GM12878 (cell line): ENCODE measurements around the gene COL2A1. TPM values are rescaled to one million over a fixed set of nuclear protein-coding genes. Genes with fewer than 3 reads are reported as not detected.

ENCODE experiments used
- ATAC-seq: fragments of 200-7000 bp; cut with Tn5 transposase; 3 replicates; pipeline ENCODE4 v1.9.1; 2020; ENCODE audit warnings: mild to moderate bottlenecking, moderate library complexity
- BruUV-seq: library from RNA; stranded (reverse); fragments of 400-500 nt; replicated peaks from 2 replicates; lab custom pipeline; 2021; lab: Mats Ljungman, UMichigan
- CTCF ChIA-PET: fragments of 300-600 bp; sonication (Branson Sonifier 250); formaldehyde crosslinking; extraction: SDS; loops from one replicate; lab custom pipeline; 2021; ENCODE audit warnings: inconsistent platforms; lab: Yijun Ruan, JAX
- POLR2A ChIA-PET: fragments of 350-600 bp; formaldehyde crosslinking; extraction: SDS; loops from one replicate; lab custom pipeline; 2021; ENCODE audit warnings: inconsistent platforms; lab: Charles Lee
- RAD21 ChIA-PET: fragments of 300-600 bp; sonication (Branson Sonifier 250); formaldehyde crosslinking; loops from one replicate; lab custom pipeline; 2023; ENCODE audit warnings: antibody characterized with exemption; ENCODE audit not compliant: unreplicated experiment; lab: Charles Lee
- SMC1A ChIA-PET: fragments of 300-600 bp; sonication (Branson Sonifier 250); formaldehyde crosslinking; loops from one replicate; lab custom pipeline; 2023; ENCODE audit not compliant: unreplicated experiment, uncharacterized antibody; lab: Charles Lee
- DNase-seq: peaks from one replicate; pipeline ENCODE4 v3.0.0-alpha.2; 2011; ENCODE audit warnings: low read depth, low spot score
- FAIRE-seq: peaks from 3 replicates; lab custom pipeline; 2011; peaks lifted over from hg19 to GRCh38; lab: Jason Lieb, UNC
- H2AFZ ChIP-seq: 2 replicates; pipeline ENCODE4 v1.6.0; 2011; ENCODE audit warnings: low read depth, low read length, control low read depth; ENCODE audit not compliant: control insufficient read depth
- H3K27ac ChIP-seq: 2 replicates; pipeline ENCODE4 v1.5.1; 2011; ENCODE audit warnings: control low read depth; ENCODE audit not compliant: control insufficient read depth, insufficient read depth
- H3K27me3 ChIP-seq, 2 experiments: replicated peaks in 1 of 2; 2 replicates each; pipeline versions ENCODE4 v1.6.0 to v1.6.1; 2011; ENCODE audit warnings: low read length in 1 of 2; ENCODE audit not compliant: control insufficient read depth in 2 of 2, insufficient read depth in 2 of 2
- H3K36me3 ChIP-seq, 2 experiments: 2 replicates each; pipeline ENCODE4 v1.5.1; 2011; ENCODE audit warnings: low read length in 1 of 2; ENCODE audit not compliant: control insufficient read depth in 2 of 2, insufficient read depth in 2 of 2
- H3K4me1 ChIP-seq: 2 replicates; pipeline ENCODE4 v1.6.1; 2011; ENCODE audit warnings: mild to moderate bottlenecking, low read length, moderate library complexity, mixed read lengths; ENCODE audit not compliant: control insufficient read depth, insufficient read depth
- H3K4me2 ChIP-seq: 2 replicates; pipeline ENCODE4 v1.6.0; 2011; ENCODE audit warnings: control low read depth; ENCODE audit not compliant: control insufficient read depth, insufficient read depth
- H3K4me3 ChIP-seq: fragments of 200-600 bp; sonication (generic); 2 replicates; pipeline ENCODE4 v1.5.1; 2016
- H3K79me2 ChIP-seq: 2 replicates; pipeline ENCODE4 v1.6.0; 2011; ENCODE audit warnings: low read length; ENCODE audit not compliant: control insufficient read depth, insufficient read depth
- H3K9ac ChIP-seq: 2 replicates; pipeline ENCODE4 v1.8.0; 2011; ENCODE audit warnings: low read length, control low read depth, mixed read lengths; ENCODE audit not compliant: control insufficient read depth, insufficient read depth
- H3K9me3 ChIP-seq: replicated peaks from 3 replicates; pipeline ENCODE4 v1.5.1; 2011; ENCODE audit warnings: mild to moderate bottlenecking, low read length; ENCODE audit not compliant: control insufficient read depth, insufficient read depth
- H4K20me1 ChIP-seq: 2 replicates; pipeline ENCODE4 v1.6.0; 2011; ENCODE audit not compliant: control insufficient read depth, insufficient read depth
- BCL11A ChIP-seq: IDR thresholded peaks from 2 replicates; pipeline ENCODE4 v1.6.1; 2011; ENCODE audit warnings: low read depth, low read length
- BHLHE40 ChIP-seq, 2 experiments: fragments of 450-650 bp in 1 of 2; IDR thresholded peaks; 2 replicates each; pipeline ENCODE4 v1.6.1; 2011 to 2017; ENCODE audit warnings: low read depth in 2 of 2, borderline replicate concordance in 1 of 2, improper control_type of control experiment in 1 of 2, low read length in 1 of 2, mild to moderate bottlenecking in 1 of 2
- FOXK2 ChIP-seq: fragments of 450-650 bp; IDR thresholded peaks from 2 replicates; pipeline ENCODE4 v1.6.1; 2017; ENCODE audit warnings: mild to moderate bottlenecking, moderate library complexity
- GATAD2B ChIP-seq: fragments of 450-650 bp; conservative IDR thresholded peaks from 2 replicates; pipeline ENCODE4 v1.6.1; 2017; ENCODE audit warnings: low read depth, mild to moderate bottlenecking, moderate library complexity
- KDM1A ChIP-seq: fragments of 200-600 bp; sonication (generic); IDR thresholded peaks from 2 replicates; pipeline ENCODE4 v1.6.1; 2016; ENCODE audit warnings: borderline replicate concordance
- MXI1 ChIP-seq: fragments of 150-350 bp; IDR thresholded peaks from 2 replicates; pipeline ENCODE4 v1.6.1; 2011; ENCODE audit warnings: low read depth, mild to moderate bottlenecking, inconsistent platforms, low read length, improper control_type of control experiment
- MYB ChIP-seq: fragments of 150-350 bp; IDR thresholded peaks from 2 replicates; pipeline ENCODE4 v1.6.1; 2014; ENCODE audit warnings: mild to moderate bottlenecking, low read depth, low read length, borderline replicate concordance
- RB1 ChIP-seq: fragments of 450-650 bp; formaldehyde crosslinking; IDR thresholded peaks from 2 replicates; pipeline ENCODE4 v1.6.1; 2017; ENCODE audit warnings: mild to moderate bottlenecking, borderline replicate concordance
- SPI1 ChIP-seq: IDR thresholded peaks from 2 replicates; pipeline ENCODE4 v1.6.1; 2011; ENCODE audit warnings: low read depth, mild to moderate bottlenecking, low read length, moderate library complexity, borderline replicate concordance; ENCODE audit not compliant: insufficient read depth
- SREBF1 ChIP-seq: IDR thresholded peaks from 2 replicates; pipeline ENCODE4 v1.6.1; 2012; ENCODE audit warnings: mild to moderate bottlenecking, low read length
- WGBS: methylation state at CpG from one replicate; pipeline ENCODE4 v1.1.6; 2016; ENCODE audit warnings: low lambda C conversion rate; ENCODE audit not compliant: insufficient replicate concordance, insufficient coverage; ENCODE audit errors: missing lambda C conversion rate; 5-methylcytosine and 5-hydroxymethylcytosine counted together
- in situ Hi-C: fragments of 300-500 bp; cut with MboI; formaldehyde crosslinking; loops from 9 replicates; pipeline ENCODE4 v1.14.3; 2018; ENCODE audit warnings: mixed read lengths
- intact Hi-C: fragments of 100-400 bp; cut with micrococcal nuclease; formaldehyde crosslinking; loops from one replicate; pipeline ENCODE4 v1.14.2; 2022; ENCODE audit not compliant: unreplicated experiment
- polyA plus RNA-seq, 11 experiments: library from polyadenylated mRNA; depleted of rRNA in 4 of 11; unstranded in 6 of 11; stranded (reverse) in 5 of 11; fragments of >200 nt; fragmentation: Nextera tagmentation in 4 of 11; fragmentation: Illumina TruSeq in 1 of 11; extraction: Ambion mirVana in 4 of 11; extraction: Trizol in 1 of 11; gene quantifications; 1 replicate in 1 of 11; 2 replicates in 10 of 11; pipeline versions ENCODE4 v1.2.1 to v1.2.3, GENCODE V29; 2011 to 2016; ENCODE audit warnings: inconsistent platforms in 2 of 11, missing spikeins in 2 of 11, low read depth in 1 of 11
- total RNA-seq, 4 experiments: library from RNA; depleted of rRNA in 3 of 4; stranded (reverse); fragments of >200 nt in 3 of 4; fragmentation: Illumina TruSeq in 1 of 4; extraction: Trizol in 1 of 4; gene quantifications; 2 replicates each; pipeline versions ENCODE4 v1.2.1 to v1.2.3, GENCODE V29; 2013 to 2021
- TF ChIP-seq, protein P1 (sequence below): fragments of 450-650 bp; IDR thresholded peaks from 2 replicates; pipeline ENCODE4 v1.6.1; 2016; ENCODE audit warnings: mild to moderate bottlenecking, moderate library complexity, borderline replicate concordance

COL2A1 gene
- total and polyA plus RNA-seq, 10 of the 15 experiments (the other 5 are each of a cell fraction or from before 2014, with no cell fraction given): 0.06 to 0.67 (median 0.19) TPM; not detected in 1

DNA sequence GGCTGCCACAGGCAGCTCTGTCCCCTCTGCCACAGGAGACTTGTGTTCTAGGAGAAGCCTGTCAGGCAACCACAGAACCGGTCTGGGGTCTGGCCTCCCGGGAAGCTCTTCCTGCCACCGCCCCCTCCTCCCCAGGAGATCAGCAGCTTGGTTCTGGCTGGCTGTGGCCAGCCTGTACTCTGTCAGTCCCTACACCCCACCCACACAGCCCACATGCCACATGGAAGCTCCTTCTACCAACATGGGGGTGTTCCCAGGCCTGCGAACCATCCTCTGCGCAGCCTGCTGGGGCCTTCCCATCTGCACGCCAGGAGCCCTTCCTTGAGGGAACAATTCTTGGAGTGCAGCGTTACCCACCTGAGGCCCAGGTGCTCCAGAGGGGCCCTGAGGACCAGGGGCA is 24.1 kb downstream of the COL2A1 start:
- RAD21 ChIA-PET: no interaction called here
- no TSS peak for BruUV-seq
- CTCF ChIA-PET: interaction anchor here (1.3 kb wide), 1 partner anchor 15 kb away, joined by 6 read pairs; no protein-coding TSS in a partner anchor
- ATAC-seq: no peak
- H3K9ac ChIP-seq: no peak overlapping the region
- no peak overlapping the region for H2AFZ ChIP-seq
- POLR2A ChIA-PET: no interaction called here
- intact Hi-C loops: no loop called here
- H3K9me3 ChIP-seq: no peaks in the 10 kb centered on the region
- no peak overlapping the region for H3K4me3 ChIP-seq
- no peaks in the 10 kb centered on the region; the same call in 1 of the 2 replicates for H4K20me1 ChIP-seq
- SMC1A ChIA-PET: no interaction called here
- TF ChIP-seq MXI1 (no peak), SREBF1 (no peak), BCL11A (no peak), RB1 (no peak), BHLHE40 (IDR thresholded peaks at IDR 0.05; ENCODE audit: borderline replicate concordance in 1 of 2, low read depth in 2 of 2, low read length in 1 of 2) (no peak)
- TF ChIP-seq, all 136 proteins: peak for 0
- Histone ChIP-seq H3K36me3 (no peaks in the 10 kb centered on the region), H3K4me2 (no peak overlapping the region), H3K27ac (no peak overlapping the region), H3K27me3 (no peaks in the 10 kb centered on the region; a peak in 2 of 4 replicates), H3K79me2 (no peaks in the 10 kb centered on the region), H3K4me1 (no peaks in the 10 kb centered on the region)
- DNase-seq: no peak
- in situ Hi-C loops: no loop called here
- 57% methylated on average over 7 of the region's 7 CpGs for WGBS
- no peak for FAIRE-seq

DNA sequence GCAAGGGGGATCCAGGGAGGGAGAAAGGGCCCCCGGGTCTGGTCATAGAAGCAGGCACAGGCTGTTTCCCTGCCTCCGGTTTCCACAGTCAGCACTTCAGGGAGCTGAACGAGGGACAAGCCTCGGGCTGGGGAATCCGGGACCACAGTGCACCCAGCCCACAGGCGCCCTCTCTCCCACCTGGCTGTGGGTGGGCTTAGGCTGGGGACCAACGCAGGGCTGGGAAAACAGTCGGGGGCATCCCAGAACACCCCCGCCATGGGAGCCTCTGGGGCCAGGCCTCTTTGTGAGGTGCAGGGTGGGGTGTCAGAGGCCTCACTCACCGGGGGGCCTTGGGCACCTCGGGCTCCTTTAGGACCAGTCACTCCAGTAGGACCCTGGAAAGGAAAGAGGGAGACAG is 24.6 kb downstream of the COL2A1 start:
- Histone ChIP-seq H3K4me2 (no peak overlapping the region), H3K27ac (no peak overlapping the region), H3K79me2 (no peaks in the 10 kb centered on the region), H3K36me3 (no peaks in the 10 kb centered on the region), H3K9ac (no peak overlapping the region), H4K20me1 (no peaks in the 10 kb centered on the region; the same call in 1 of the 2 replicates), H3K4me3 (no peak overlapping the region), H3K27me3 (no peaks in the 10 kb centered on the region; a peak in 2 of 4 replicates), H3K9me3 (no peaks in the 10 kb centered on the region), H2AFZ (no peak overlapping the region), H3K4me1 (no peaks in the 10 kb centered on the region)
- in situ Hi-C loops (no loop called here), intact Hi-C loops (no loop called here)
- ATAC-seq: no peak
- ChIA-PET POLR2A (no interaction called here), SMC1A (no interaction called here), CTCF (interaction anchor here (1.3 kb wide), 2 partner anchors 14 to 210 kb away, joined by 3 to 6 read pairs; no protein-coding TSS in a partner anchor), RAD21 (no interaction called here)
- no peak for DNase-seq
- no peak for FAIRE-seq
- WGBS: 43% methylated on average over 11 of the region's 11 CpGs
- BruUV-seq: no TSS peak
- no peak for TF ChIP-seq FOXK2
- no peak for TF ChIP-seq SPI1
- TF ChIP-seq GATAD2B: no peak
- TF ChIP-seq MYB: no peak
- no peak for TF ChIP-seq KDM1A
- TF ChIP-seq, protein P1, sequence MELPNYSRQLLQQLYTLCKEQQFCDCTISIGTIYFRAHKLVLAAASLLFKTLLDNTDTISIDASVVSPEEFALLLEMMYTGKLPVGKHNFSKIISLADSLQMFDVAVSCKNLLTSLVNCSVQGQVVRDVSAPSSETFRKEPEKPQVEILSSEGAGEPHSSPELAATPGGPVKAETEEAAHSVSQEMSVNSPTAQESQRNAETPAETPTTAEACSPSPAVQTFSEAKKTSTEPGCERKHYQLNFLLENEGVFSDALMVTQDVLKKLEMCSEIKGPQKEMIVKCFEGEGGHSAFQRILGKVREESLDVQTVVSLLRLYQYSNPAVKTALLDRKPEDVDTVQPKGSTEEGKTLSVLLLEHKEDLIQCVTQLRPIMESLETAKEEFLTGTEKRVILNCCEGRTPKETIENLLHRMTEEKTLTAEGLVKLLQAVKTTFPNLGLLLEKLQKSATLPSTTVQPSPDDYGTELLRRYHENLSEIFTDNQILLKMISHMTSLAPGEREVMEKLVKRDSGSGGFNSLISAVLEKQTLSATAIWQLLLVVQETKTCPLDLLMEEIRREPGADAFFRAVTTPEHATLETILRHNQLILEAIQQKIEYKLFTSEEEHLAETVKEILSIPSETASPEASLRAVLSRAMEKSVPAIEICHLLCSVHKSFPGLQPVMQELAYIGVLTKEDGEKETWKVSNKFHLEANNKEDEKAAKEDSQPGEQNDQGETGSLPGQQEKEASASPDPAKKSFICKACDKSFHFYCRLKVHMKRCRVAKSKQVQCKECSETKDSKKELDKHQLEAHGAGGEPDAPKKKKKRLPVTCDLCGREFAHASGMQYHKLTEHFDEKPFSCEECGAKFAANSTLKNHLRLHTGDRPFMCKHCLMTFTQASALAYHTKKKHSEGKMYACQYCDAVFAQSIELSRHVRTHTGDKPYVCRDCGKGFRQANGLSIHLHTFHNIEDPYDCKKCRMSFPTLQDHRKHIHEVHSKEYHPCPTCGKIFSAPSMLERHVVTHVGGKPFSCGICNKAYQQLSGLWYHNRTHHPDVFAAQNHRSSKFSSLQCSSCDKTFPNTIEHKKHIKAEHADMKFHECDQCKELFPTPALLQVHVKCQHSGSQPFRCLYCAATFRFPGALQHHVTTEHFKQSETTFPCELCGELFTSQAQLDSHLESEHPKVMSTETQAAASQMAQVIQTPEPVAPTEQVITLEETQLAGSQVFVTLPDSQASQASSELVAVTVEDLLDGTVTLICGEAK: no peak
